Cardiac muscle cell (in vitro differentiated cells and primary cell): Measurements from ENCODE around the gene TBC1D23. TPM values are rescaled to one million over a fixed set of nuclear protein-coding genes. Genes with fewer than 3 reads are reported as not detected.
"Not testable (repeated sequence)": the region's sequence is repeated elsewhere in the genome, so short reads cannot be mapped to it uniquely, and the experiment has no call there.

Experiments used
- DNase-seq, 2 donors: peaks; one replicate each; pipeline versions ENCODE4 v3.0.0 to v3.0.0-alpha.2; 2010 to 2017; ENCODE audit warnings: low read depth in 1 of 2, low spot score in 1 of 2
- H3K27ac ChIP-seq: fragments of 200-600 bp; sonication (generic); 2 replicates; pipeline ENCODE4 v1.5.1; 2016
- H3K27me3 ChIP-seq: fragments of 200-600 bp; sonication (generic); 2 replicates; pipeline ENCODE4 v1.6.0; 2016; ENCODE audit warnings: control low read depth
- H3K36me3 ChIP-seq: fragments of 200-600 bp; sonication (generic); 2 replicates; pipeline ENCODE4 v1.5.1; 2016; ENCODE audit warnings: control low read depth
- H3K4me1 ChIP-seq: fragments of 200-600 bp; sonication (generic); 2 replicates; pipeline ENCODE4 v1.8.1; 2017; ENCODE audit warnings: low read depth, mild to moderate bottlenecking, mixed run types
- H3K4me3 ChIP-seq: fragments of 200-600 bp; sonication (generic); 2 replicates; pipeline ENCODE4 v1.5.1; 2016; ENCODE audit warnings: mild to moderate bottlenecking
- H3K9me3 ChIP-seq: fragments of 200-600 bp; sonication (generic); 2 replicates; pipeline ENCODE4 v1.5.1; 2017; ENCODE audit warnings: low read depth, mild to moderate bottlenecking, control low read depth
- CTCF ChIP-seq: IDR thresholded peaks from 2 replicates; pipeline ENCODE4 v1.5.1; 2012; ENCODE audit warnings: low read depth, mild to moderate bottlenecking, low read length
- polyA plus RNA-seq: library from polyadenylated mRNA; unstranded; fragments of >200 nt; fragmentation: Nextera tagmentation; extraction: Ambion mirVana; gene quantifications from 2 replicates; pipeline ENCODE4 v1.2.1, GENCODE V29; 2016
- total RNA-seq: library from RNA; depleted of rRNA; stranded (reverse); fragments of >200 nt; gene quantifications from 2 replicates; pipeline ENCODE4 v1.2.3, GENCODE V29; 2016

TBC1D23 gene
- total and polyA plus RNA-seq, 2 experiments from 2014 or later, result 15.3 to 19.3 TPM

- no peaks in the 10 kb centered on the region for H3K27me3 ChIP-seq
Observed at GRCh38 chr3:100225193-100225592, 35.6 kb upstream of the TBC1D23 start.

GRCh38 chr3:100225883-100226282, 34.9 kb upstream of the TBC1D23 start:
- no peak for TF ChIP-seq CTCF
- H3K27ac ChIP-seq, result no peak overlapping the region

More at GRCh38 chr3:100225193-100225592, 35.6 kb upstream of the TBC1D23 start:
- Histone ChIP-seq H3K4me1 (no peaks in the 10 kb centered on the region), H3K4me3 (no peak overlapping the region), H3K9me3 (no peaks in the 10 kb centered on the region), H3K36me3 (no peaks in the 10 kb centered on the region), H3K27ac (no peak overlapping the region)
- no peak for TF ChIP-seq CTCF
- no peak for DNase-seq

GRCh38 chr3:100226712-100227429, 33.9 kb upstream of the TBC1D23 start:
- H3K9me3 ChIP-seq, result no peaks in the 10 kb centered on the region
- no peak for TF ChIP-seq CTCF
- no peaks in the 10 kb centered on the region for H3K27me3 ChIP-seq
- H3K4me3 ChIP-seq, result no peak overlapping the region
- no peaks in the 10 kb centered on the region for H3K4me1 ChIP-seq
- no peaks in the 10 kb centered on the region for H3K36me3 ChIP-seq
- DNase-seq, result peak in 1 of 2 donors; percentile 54
- H3K27ac ChIP-seq, result no peak overlapping the region

More at GRCh38 chr3:100225883-100226282, 34.9 kb upstream of the TBC1D23 start:
- Histone ChIP-seq H3K36me3 (no peaks in the 10 kb centered on the region), H3K4me1 (no peaks in the 10 kb centered on the region), H3K4me3 (no peak overlapping the region), H3K27me3 (no peaks in the 10 kb centered on the region), H3K9me3 (no peaks in the 10 kb centered on the region)
- DNase-seq, result no peak

- H3K4me1 ChIP-seq, result no peaks in the 10 kb centered on the region
- no peak overlapping the region for H3K4me3 ChIP-seq
- no peaks in the 10 kb centered on the region for H3K27me3 ChIP-seq
- H3K27ac ChIP-seq, result no peak overlapping the region
- H3K9me3 ChIP-seq, result no peaks in the 10 kb centered on the region
- no peaks in the 10 kb centered on the region for H3K36me3 ChIP-seq
- no peak for TF ChIP-seq CTCF
- DNase-seq, result no peak
Observed at GRCh38 chr3:100227511-100227921, 33.3 kb upstream of the TBC1D23 start.

- TF ChIP-seq CTCF, result no peak
- no peaks in the 10 kb centered on the region for H3K4me1 ChIP-seq
- H3K36me3 ChIP-seq, result no peaks in the 10 kb centered on the region
- DNase-seq, result no peak
- H3K4me3 ChIP-seq, result no peak overlapping the region
- no peak overlapping the region for H3K27ac ChIP-seq
- no peaks in the 10 kb centered on the region for H3K9me3 ChIP-seq
- no peaks in the 10 kb centered on the region for H3K27me3 ChIP-seq
Observed at GRCh38 chr3:100228247-100228646, 32.5 kb upstream of the TBC1D23 start.

GRCh38 chr3:100229188-100229587, 31.6 kb upstream of the TBC1D23 start:
- H3K27ac ChIP-seq, H3K4me3 ChIP-seq, H3K36me3 ChIP-seq, H3K27me3 ChIP-seq, H3K9me3 ChIP-seq, DNase-seq, H3K4me1 ChIP-seq: not testable (repeated sequence)
